Measurements from ENCODE around the gene GOLGA3.

GOLGA3 gene

DNA sequence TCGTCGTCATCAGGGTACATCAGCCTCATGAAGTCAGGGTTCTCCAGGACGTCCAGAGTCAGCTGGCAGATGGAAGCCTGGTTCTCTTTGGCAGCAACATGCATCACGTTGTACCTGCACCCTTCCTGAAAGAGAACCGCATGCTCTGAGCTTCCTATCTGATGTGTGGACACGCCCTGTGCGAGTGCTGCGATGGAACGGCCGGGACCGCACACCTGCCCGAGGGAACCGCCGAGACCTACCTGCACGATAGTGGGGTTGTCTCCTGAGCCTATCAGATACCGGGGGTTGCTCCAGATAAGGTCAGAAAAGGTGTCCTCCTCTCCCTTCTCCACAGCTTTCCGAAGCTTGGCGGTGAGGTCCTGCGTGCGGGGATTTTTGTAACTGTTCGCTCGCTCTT is 80.8 kb downstream of the GOLGA3 start:
- DNase-seq: no peak

DNA sequence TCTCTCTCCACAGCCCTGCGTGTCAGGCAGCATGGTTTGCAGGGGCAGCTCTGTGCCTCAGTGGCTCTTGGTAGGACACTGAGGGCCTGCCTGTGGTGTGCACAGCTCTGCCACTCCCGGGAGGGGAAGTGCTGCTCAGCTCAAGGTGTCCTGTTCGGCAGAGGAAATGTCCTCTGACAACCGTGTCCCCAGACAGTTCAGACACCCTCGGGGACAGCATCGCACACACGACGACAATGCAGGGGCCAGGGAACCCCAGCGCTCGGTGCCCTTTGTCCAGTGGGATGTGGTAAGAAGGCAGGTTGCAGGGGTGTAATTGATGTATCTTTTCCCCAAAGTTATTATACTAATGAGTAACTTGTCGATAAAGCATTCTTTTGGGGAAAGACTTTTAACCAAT is 81.3 kb downstream of the GOLGA3 start:
- no peak for DNase-seq

DNA sequence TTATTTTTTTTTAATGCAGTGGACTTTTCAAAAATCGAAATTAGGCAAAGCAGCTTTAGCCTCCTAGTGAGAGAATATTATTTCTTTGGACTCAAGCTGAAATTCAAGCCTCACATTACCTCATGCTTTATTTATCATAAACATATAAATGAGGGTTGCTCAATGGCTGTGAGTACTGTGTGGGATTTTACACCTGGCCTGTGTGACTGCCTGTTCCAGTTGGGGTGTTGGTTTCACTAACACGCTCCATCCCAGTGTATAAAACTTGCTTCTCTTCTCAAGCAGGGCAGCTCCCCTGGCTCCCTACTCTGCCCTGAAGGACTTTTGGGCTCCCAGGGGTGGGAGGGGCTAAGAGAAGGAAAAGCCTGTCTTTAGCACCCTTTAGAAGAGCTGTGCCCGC is 82.1 kb downstream of the GOLGA3 start:
- DNase-seq: no peak

DNA sequence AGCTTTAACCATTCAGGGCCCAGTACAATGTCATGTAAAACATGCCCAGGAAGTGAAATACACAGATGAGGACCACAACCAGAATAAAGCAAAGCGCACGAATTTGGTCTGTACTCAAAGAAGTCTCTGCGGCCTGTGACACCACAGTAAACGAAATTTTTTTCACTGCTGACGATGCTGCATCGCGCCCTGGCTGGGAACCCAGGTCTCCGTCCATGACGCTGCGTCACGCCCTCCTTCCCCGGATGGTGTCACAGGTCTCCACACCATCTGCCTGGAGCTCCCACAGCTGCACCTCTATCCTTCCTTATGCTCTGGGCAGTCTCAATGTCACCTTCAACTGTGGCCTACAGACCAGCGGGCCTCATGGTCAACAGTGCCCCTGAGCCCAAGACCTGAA is 84.8 kb downstream of the GOLGA3 start:
- DNase-seq: no peak

DNA sequence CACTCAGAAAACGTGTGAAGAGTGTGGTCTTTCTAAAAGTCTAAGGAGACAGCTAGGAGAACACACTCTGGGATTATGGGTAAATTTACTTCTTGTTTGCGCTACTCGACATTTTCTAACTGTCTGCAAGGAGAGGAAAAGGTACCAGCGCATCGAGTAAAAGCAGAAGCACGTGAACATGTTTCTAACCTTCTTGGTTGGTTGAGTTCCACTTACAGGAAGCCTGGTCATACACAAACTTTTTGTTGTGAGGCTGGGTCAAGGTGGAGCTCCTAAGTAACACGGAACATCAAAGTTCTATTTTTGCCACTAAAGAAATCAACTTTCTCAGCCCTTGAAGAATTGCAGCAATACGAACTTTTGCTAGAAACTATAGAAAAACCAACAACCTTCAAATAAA is 87.0 kb downstream of the GOLGA3 start:
- DNase-seq: no peak

DNA sequence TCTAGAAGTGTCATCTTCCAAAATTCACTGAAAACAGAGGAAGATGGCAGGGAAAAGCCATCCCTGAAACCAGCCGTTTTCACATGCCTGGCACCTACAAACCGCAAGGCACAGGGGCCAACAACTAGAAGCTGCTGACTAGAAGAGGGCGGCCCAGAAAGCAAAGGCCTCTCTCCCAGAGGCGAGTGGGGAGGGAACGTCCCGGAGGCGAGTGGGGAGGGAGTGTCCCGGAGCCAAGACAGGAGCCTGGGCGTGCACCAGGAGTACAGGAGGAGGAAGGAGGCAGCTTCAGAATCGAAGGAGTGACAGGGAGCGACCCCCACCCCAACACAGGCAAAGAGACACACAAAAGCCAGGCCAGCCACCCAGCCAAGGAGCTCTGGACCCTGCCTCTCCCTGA is 88.0 kb downstream of the GOLGA3 start:
- no peak for DNase-seq

DNA sequence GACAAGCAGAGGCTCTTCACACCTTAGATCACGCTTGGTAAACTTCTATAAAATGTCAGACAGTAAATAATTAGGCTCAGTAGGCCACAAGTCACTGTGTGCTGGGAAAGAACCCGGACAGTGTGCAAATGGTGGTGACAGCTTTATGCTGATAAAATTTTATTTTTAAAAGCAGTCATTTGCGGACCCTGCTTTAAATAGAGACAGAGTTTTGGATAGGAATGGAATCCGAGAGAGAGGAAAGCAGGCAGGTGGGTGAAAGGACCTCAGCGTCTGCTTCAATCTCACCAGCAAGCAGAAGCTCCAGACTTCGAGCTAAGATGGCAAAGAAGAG is 88.4 kb downstream of the GOLGA3 start:
- DNase-seq: no peak

DNA sequence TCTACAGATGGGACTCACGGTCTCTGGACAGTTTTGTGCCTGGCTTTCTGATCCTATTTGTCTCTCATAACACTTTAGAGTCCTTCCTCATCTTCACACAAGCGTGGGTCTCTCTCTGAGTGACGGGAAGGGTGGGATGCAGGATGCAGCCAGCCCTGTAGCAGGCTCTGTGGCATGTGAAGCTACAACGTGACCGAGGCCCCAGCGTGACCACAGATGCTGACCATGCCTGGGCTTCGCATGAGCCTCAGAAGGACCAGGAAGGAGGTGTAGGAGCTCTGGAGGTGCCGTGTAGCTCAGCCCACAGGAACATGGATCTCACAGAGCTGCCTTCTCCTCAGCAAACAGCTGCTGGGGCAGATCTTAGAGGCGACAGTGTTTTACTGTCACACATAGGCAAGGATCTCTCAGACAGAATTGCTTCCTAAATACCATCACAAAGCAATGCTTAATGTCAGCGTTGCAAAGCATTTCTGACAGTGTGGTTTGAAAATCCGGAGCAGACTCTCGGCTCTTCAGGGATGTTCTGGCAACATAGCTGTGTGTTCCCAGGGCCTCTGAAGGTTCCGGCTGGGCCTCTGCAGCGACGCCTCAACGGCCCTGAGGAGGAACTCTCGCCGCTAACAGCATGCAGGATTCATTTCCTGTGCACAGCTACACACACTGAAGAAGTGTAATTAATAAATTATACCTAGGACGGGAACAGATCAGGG is 88.9 kb downstream of the GOLGA3 start:
- DNase-seq: no peak

DNA sequence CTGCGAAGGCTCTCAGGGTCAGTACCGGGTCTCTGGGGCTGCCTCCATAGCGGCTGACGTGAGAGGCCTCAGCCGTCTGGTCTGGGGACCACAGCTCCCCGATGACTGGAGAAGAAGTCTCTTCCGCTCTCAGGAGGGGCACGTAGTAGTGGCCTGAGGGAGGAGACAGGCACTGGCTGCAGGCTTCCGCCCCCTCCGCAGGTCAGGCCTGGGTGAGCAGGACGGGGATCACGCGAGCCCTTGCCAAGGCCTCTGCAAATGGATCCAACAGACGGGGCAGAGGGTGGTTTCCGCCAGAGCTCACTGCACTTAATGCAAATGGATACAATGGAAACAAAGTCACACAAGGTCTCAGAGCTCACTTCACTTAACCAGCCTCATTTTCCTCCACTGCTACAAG is 91.8 kb downstream of the GOLGA3 start:
- no peak for DNase-seq

DNA sequence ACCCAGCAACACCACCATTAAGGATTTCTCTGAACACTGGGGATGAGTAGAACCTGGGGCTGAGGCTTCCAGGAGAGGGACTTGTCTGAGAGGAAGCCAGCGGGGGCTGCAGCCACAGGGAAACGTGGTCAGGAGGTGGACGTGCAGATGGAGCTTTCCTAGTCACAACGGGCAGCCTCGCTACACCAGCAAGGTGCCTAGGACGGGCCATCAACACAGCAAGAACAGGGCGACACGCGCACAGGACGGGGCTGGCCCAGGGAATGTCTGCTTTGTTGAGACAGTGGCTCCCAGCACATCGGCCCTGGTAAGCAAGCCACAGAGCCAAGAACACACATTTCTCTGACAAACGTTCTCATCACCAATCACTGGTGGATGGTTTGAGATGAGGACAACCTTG is 92.3 kb downstream of the GOLGA3 start:
- DNase-seq: no peak

DNA sequence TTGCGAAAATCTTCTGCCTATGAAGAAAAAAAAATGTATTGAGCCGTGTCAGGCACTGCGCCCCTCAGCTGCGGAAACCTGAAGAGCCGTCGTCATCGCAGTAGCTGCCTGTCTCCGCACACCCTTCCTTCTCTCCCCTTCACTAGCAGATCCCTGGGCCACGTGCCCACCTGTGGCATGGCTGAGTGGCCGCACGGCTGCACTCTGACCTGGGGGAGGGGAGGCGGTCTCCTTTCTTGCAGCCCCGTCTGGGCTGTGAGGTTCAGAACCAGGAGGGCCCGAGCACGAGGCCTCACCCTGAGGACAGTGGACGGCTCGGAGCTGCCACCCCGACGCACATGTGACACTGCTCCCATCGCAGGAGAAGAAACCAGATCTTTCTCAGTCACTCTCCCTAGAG is 93.2 kb downstream of the GOLGA3 start:
- no peak for DNase-seq

DNA sequence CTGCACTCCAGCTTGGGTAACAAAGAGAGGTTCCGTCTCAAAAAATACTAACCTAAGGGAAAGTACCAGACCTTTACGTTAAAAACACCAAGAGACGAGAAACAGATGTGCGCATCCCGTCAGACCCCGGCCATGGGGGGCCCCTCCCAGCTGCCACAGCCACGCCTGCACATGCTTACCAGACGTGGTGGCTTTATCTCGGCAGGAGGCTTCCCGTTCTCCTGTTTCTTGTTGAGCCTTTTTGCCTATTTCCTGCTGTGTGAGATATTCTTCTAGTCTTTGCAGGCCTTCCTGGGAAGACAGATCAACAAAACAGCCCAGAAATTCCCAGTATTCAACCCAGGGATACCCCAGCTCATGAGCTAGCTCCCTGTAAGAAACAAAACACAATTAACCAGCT is 94.5 kb downstream of the GOLGA3 start:
- no peak for DNase-seq

DNA sequence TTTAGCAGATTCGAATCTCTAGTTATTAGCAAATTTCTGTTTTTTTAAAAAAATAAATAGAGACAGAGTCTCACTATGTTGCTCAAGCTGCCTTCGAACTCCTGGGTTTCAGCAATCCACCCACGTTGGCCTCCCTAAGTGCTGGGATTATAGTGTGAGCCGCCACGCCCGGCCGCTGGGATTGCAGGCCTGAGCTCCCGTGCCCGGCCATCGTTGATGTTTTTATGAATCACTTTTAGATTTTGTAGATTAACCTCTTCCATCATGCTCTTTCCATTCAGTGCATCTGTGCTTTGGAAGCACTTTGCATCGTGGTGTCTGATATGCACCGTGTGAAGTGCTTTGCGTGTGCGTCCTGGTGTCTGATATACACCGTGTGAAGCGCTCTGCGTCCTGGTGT is 97.1 kb downstream of the GOLGA3 start:
- DNase-seq: no peak

DNA sequence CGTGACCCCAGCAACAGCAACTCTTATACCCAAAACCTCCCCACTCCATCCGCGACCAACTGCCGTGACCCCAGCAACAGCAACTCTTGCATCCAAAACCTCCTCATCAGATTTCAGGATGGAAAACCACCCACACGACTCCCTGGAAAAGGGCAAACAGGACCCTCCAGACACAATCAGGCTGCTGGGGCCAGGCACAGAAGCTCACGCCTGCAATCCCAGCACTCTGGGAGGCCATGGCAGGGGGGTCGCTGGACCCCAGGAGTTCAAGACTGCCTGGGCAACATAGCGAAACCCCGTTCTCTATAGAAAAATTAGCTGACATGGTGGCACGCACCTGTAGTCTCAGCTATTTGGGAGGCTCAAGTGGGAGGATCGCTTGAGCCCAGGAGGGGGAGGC is 98.3 kb downstream of the GOLGA3 start:
- no peak for DNase-seq

DNA sequence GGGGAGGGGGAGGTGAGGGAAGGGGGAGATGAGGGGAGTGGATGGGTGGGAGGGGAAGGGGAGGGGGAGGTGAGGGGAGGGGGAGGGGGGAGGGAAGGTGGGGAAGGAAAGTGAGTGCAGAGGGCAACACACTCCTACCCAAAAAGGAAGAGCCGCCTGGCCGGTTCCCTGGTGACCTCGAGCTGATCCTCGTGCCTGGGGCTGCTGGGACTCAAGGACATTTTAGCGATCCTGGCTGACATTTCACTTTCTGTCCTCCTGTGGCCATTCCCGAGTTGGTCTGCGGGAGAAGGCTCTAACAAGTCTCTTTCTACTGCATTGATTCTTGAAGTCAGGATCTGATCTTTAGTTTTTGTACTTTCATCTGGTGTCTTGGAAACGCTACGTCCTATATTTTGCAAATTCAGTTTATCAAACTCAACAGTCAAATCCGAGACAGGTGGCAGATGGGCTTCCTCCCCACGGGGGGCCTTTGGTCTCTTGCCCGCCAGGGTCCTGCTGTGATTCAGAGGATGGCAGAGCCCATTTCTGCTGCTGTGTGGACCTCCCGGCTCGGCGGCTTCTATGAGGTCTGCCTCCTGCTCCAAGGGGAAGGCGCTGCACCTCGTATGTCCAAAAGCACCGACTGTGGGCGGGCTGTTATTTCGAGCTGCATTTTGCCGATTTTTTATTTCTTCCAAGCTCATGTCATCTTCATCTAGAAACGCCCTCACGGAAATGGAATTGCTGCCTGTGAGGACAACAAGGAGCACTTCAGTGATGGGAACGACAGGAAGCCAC is 98.9 kb downstream of the GOLGA3 start:
- no peak for DNase-seq

DNA sequence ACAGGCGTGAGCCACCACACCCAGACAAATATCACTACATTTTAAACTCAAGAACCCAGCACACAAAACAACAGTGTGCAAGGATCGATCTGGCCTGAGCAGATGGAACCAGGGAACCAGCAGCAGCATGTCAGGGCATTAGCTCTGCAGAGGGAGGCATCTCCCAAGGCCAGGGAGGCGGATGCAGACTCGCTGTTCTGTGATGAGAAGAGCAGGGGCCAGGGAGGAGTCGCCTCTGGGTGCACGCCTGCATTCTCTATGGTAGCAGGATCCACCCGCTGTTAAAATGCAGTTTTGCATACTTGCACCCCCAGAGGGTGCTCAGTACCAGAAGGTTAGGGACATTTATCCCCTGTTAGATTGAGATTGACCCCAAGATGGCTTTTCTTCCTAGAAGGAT is 100.2 kb downstream of the GOLGA3 start:
- no peak for DNase-seq

DNA sequence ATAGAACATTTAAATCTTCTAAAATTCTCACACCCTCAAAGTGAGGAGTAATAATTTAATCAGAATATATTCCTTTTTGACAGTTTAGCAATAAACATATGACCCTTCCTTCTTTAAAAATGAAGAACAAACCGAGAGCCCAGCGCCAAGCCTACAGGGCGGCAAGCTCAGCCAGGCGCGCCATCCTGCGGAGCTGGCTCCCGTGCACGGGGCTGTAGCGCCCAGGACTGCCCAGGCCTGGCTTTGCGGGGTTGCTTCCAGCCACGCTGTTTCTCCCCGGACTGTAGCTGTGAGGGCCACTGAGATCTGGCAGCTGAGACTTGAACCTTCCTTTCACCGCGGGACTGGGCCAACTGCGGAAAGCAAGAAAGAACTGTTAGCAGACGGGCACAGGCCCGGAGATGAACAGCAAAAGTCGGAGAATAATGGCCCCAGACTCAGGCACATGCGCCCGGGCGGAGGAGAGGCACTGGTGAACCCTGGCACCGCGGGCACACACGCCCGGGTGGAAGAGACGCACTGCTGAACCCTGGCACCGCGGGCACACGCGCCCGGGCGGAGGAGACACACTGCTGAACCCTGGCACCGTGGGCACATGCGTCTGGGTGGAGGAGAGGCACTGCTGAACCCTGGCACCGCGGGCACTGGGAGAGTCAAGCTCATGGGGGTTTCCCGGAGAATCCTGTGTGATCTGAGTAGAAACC is 101.4 kb downstream of the GOLGA3 start:
- DNase-seq: no peak

DNA sequence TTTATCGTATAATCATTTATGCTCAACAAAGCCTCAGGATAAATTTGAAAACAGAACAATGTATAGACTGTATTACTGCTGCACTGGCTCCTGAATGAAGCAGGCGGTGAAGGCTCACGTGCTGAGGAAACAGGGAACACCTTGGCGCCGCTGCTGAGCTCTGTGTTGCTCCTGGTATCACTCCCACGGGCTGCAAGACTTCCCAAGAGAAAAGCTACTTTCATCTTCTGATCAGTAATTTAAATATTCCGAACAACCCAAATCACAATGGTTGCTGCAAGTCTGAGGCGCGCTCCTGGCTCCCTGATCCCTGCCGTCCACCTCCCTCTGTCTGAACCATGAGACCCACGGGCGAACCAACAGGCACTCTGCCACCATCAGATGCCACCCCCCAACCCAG is 102.3 kb downstream of the GOLGA3 start:
- DNase-seq: no peak

DNA sequence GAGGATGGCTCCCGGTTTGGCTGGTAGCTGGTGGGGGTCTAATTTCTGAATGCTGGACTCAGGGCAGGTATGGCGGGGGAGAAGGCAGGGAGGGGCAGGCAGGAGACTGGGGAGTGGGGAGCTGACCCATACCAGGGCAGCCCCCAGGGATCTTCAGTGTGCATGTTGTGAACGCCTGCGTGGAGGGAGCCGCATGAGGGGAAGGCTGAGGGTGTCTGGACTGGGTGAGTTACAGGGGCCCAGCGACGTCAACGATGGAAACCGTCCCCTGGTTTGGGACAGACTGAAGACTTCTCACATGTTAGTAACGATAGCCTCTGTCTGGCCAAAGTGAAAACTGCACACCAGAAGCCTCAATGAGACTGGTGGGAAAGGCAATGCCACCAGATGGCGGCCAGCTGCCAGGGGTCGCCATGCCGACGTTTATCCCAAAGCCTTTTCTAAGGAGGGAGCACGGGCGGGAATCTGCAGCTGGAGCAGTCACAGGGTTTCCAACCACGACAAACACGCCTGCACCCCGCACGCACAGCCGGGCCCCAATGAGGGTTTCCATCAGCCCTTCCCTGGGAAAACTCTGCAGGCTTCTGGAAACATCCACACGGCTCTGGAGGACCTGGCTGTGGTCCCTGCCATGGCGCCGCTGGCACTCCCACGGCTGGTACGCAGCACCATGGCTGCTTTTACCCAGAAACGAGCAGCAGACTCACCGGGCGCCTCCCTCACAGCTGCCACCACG is 104.0 kb downstream of the GOLGA3 start:
- no peak for DNase-seq

DNA sequence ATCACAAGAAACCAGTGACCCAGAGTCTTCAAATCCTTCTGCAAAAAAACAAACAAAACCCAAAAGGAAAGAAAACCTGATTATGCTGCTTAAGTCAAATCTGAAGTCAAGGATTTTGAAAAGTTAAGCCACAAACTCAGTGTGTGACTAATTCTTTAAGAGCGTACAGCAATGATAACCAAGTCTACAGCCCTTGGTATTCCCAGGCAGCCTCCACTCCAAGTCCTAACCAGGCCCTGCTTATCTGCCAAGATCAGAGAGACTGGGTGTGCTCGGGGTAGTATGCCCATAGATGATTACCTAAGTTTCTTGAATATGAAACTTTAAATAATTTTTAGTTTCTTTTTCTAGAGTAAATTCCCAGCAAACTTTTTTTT is 104.9 kb downstream of the GOLGA3 start:
- DNase-seq: no peak

DNA sequence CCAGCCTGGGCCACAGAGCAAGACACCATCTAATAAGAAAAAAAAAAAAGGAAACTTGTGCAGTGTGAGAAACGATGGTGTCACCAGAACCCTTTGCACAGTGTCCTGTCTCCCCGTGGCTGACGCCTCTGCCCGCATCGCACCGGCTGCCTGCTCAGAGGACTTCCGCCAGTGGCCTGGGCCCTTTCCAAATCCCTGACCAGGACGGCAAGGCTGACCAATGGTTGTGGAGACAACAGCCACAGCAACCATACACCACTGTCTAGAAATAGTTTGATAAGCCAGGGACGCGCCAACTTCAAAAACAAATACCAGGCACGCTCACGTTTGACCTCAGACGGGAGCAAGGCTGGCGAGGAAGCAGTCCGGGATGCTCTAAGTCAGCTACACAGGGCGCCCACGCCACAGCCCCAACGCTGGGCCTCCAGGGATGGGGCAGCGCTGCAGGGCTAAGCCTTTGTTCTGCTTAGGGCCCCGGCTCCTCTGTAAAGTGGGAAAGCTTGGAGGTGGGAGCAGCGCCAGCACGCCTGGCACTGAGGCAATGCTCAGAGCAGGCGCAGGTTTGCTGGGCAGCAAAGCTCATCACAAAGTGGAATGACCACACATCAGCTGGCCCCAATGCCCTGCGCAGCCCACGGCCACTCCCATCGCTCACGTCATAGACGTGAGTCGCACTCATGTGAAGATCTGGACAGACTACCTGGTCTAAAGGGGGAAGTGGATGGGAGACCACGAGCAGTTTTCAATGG is 105.5 kb downstream of the GOLGA3 start:
- DNase-seq: no peak

DNA sequence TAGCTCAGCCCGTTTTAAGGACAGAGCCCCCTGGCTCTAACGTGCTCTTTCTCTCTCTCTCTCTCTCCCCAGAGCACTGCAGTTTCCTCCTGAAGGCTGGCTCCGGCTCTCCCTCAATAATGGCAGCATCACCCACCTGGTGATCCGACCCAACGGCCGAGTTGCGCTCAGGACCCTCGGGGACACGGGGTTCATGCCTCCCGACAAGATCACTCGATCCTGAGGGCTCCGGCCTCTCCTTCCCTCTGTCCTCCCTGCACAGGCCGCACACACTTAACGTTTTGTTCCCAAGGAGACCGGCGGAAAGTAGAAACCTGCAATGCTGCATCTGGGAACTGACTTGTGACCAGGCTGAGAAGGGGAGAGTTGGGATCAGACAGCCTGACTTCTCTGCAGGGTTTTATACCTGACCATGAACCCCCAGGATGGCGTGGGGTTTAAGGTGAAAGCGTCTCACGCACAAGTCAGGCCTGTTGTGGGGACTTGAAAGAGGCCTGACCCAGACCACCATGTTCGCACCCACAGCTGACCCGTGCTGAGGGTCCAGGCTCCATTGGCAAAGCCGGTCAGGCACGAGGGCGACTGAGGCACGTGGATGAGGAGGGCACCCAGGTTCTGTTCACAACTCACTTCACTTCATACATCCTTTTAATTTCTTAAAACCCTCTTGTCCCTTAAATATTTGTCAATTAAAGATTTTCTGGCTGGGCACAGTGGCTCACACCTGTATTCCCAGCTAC is 107.9 kb downstream of the GOLGA3 start:
- DNase-seq: no peak
